Right lobe of liver (tissue), 6 donors: ENCODE measurements around the gene ATP11C. TPM values are rescaled to one million over a fixed set of nuclear protein-coding genes. Genes with fewer than 3 reads are reported as not detected.

Experiments
- ATAC-seq, 4 donors: fragments of 200-7000 bp; cut with Tn5 transposase; one replicate each; pipeline ENCODE4 v1.9.1; 2020; ENCODE audit warnings: mild to moderate bottlenecking in 4 of 4, moderate library complexity in 4 of 4
- DNase-seq, 3 donors: peaks; one replicate each; pipeline ENCODE4 v3.0.0-alpha.2; 2020
- H3K27ac ChIP-seq, 3 donors: fragments of 200-600 bp; one replicate each; pipeline ENCODE4 v1.8.0; 2022
- H3K27me3 ChIP-seq, 2 donors: fragments of 200-600 bp; one replicate each; pipeline ENCODE4 v1.8.0; 2022
- H3K36me3 ChIP-seq, 4 donors: fragments of 200-600 bp; sonication (generic) in 1 of 4; one replicate each; pipeline versions ENCODE4 v1.5.1 to v1.8.0; 2017 to 2022; ENCODE audit warnings: control low read depth in 1 of 4
- H3K4me1 ChIP-seq, 4 donors: fragments of 200-600 bp; sonication (generic) in 1 of 4; one replicate each; pipeline versions ENCODE4 v1.5.1 to v1.8.0; 2017 to 2022; ENCODE audit warnings: control low read depth in 1 of 4
- H3K4me3 ChIP-seq, 3 donors: fragments of 200-600 bp; one replicate each; pipeline ENCODE4 v1.8.0; 2022
- H3K9me3 ChIP-seq, 4 donors: fragments of 200-600 bp; sonication (generic) in 1 of 4; one replicate each; pipeline versions ENCODE4 v1.5.1 to v1.8.0; 2017 to 2022; ENCODE audit warnings: control low read depth in 1 of 4
- CTCF ChIP-seq, 4 donors: fragments of 200-600 bp in 3 of 4; fragments of 450-650 bp in 1 of 4; IDR thresholded peaks; one replicate each; pipeline versions ENCODE4 v1.5.1 to v1.8.0; 2016 to 2022; ENCODE audit warnings: antibody characterized with exemption in 4 of 4, mild to moderate bottlenecking in 2 of 4
- POLR2A ChIP-seq: fragments of 450-650 bp; IDR thresholded peaks from one replicate; pipeline ENCODE4 v1.6.1; 2017; ENCODE audit warnings: antibody characterized with exemption, mild to moderate bottlenecking
- WGBS: methylation state at CpG from one replicate; pipeline ENCODE4 v1.1.6; 2018; ENCODE audit warnings: low coverage, low lambda C conversion rate; ENCODE audit not compliant: insufficient coverage; ENCODE audit errors: missing lambda C conversion rate; 5-methylcytosine and 5-hydroxymethylcytosine counted together
- intact Hi-C, 2 donors: fragments of 100-400 bp; cut with DNase I; formaldehyde crosslinking; loops; one replicate each; pipeline versions ENCODE4 v1.11.2 to v1.14.1; 2022
- total RNA-seq, 6 experiments: library from RNA; depleted of rRNA in 2 of 6; stranded (reverse); fragments of >200 nt in 2 of 6; fragmentation: NEBNext Ultra II Directional in 3 of 6; extraction: Animal tissue kit (Norgen Biotek cat#: 25700) in 3 of 6; gene quantifications; one replicate each; pipeline versions ENCODE4 v1.1.0 to v1.2.4, GENCODE V29; 2016 to 2023
- donor health status: DM: no; HTN: yes; CAD: no.
- donor health status: DM: no; HTN: no; CAD: no.
- donor health status: DM: no; HTN: no; CAD: no.
- donor health status: DM: no; HTN: yes; CAD: no.
- donor health status: DM: no; HTN: yes; CAD: no.

ATP11C gene
- total RNA-seq, 6 experiments from 2014 or later: 21.4 to 34.0 (median 29.1) TPM

- H3K36me3 ChIP-seq: no peaks in the 10 kb centered on the region
- H3K9me3 ChIP-seq: no peaks in the 10 kb centered on the region
- 58% methylated on average over 1 of the region's 1 CpG for WGBS
- peaks cover 0 to 11% (median 2%) of the 10 kb centered on the region in 4 donors for H3K4me1 ChIP-seq
- intact Hi-C loops: no loop called here
- H3K27me3 ChIP-seq: no peaks in the 10 kb centered on the region
- no peak for DNase-seq
- peak in 1 of 4 donors; percentile 28 for ATAC-seq
- no peak overlapping the region for H3K27ac ChIP-seq
- H3K4me3 ChIP-seq: no peak overlapping the region
- TF ChIP-seq CTCF (IDR thresholded peaks at IDR 0.05) (no peak), POLR2A (no peak)
These were observed 51.3 kb downstream of the ATP11C start for GRCh38 chrX:139881572-139881971.

DNA sequence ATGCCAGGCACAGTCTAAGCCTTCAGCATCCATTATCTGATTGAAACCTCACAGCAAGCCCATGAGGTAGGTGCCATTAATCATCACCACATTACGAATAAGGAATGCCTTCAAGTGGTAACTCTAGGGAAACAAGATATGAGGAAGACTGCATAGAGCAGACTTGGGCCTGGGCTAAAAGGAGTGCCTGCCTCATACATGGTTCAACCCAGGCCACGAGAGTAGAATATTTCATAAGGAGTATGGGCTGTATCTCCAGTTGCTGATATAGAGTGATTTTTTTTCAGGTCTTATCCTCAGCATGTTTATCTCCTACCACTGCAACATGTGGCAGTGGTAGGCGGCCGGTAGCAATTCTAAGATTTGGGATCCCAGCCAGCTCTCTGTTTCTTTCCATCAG is 51.7 kb downstream of the ATP11C start:
- H3K27me3 ChIP-seq: no peaks in the 10 kb centered on the region
- no peak overlapping the region for H3K4me3 ChIP-seq
- ATAC-seq: peak in 1 of 4 donors; percentile 13
- DNase-seq: no peak
- H3K36me3 ChIP-seq: no peaks in the 10 kb centered on the region
- H3K4me1 ChIP-seq: peaks cover 0 to 11% (median 2%) of the 10 kb centered on the region in 4 donors
- no peak for TF ChIP-seq CTCF (IDR thresholded peaks at IDR 0.05)
- TF ChIP-seq POLR2A: no peak
- H3K9me3 ChIP-seq: no peaks in the 10 kb centered on the region
- 49% methylated on average over 4 of the region's 4 CpGs for WGBS
- no peak overlapping the region for H3K27ac ChIP-seq
- intact Hi-C loops: no loop called here

DNA sequence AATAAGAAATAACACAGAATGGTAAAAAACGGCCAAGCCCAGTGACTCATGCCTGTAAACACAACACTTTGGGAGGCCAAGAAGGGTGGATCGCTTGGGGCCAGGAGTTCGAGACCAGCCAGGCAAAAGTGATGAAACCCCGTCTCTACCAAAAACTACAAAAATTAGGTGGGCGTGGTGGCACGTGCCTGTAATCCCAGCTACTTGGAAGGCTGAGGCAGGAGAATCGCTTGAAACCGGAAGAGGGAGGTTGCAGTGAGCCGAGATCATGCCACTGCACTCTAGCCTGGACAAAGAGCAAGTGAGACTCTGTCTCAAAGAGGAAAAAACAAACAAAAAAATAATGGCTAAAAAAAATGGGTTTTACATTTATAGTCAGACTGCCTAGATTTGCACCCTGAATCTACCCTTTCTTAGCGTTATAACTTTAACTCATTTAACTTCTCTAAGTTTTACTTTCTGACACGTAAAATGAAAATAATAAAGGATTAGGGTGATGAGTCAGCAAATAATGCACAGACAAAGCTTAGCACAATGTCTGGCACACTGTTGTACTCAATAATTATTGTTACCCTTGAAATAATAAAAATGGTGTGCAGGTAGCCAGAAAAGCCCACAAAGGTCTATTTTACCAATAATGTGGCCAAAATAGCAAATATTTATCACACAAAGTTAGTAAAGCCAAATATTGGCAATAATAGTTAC is 55.0 kb downstream of the ATP11C start:
- no peak for ATAC-seq
- Histone ChIP-seq H3K4me1 (peaks cover 0 to 4% (median 0%) of the 10 kb centered on the region in 4 donors), H3K4me3 (no peak overlapping the region), H3K27ac (no peak overlapping the region), H3K36me3 (no peaks in the 10 kb centered on the region), H3K27me3 (no peaks in the 10 kb centered on the region), H3K9me3 (no peaks in the 10 kb centered on the region)
- WGBS: 42% methylated on average over 11 of the region's 11 CpGs
- TF ChIP-seq CTCF (IDR thresholded peaks at IDR 0.05) (no peak), POLR2A (no peak)
- intact Hi-C loops: no loop called here
- DNase-seq: no peak

DNA sequence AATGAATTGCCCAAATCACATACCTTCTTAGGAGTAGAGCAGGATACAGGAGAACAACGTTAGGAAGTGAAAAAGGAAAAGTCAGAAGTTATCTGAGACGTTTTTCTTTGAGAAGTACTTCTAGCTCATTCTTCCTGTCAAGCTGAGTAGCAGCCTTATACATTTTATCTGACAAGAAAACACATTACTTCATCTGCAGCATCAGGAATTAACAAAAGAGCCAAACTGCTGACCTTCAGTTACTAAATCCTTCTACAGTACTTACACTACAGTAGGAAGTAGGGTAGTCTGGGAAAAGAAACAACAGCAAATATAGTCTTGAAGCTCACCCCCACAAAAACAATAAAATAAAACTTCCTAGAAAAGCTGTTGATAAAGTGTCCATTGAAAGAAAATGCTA is 57.0 kb downstream of the ATP11C start:
- H3K4me3 ChIP-seq: no peak overlapping the region
- peaks cover 0 to 2% (median 0%) of the 10 kb centered on the region in 4 donors for H3K4me1 ChIP-seq
- H3K27me3 ChIP-seq: no peaks in the 10 kb centered on the region
- TF ChIP-seq CTCF (IDR thresholded peaks at IDR 0.05) (no peak), POLR2A (no peak)
- no peaks in the 10 kb centered on the region for H3K9me3 ChIP-seq
- H3K36me3 ChIP-seq: no peaks in the 10 kb centered on the region
- no peak overlapping the region for H3K27ac ChIP-seq
- ATAC-seq: peak in 3 of 4 donors; percentile 39 to 50 (median 43)
- 10% methylated on average over 2 of the region's 2 CpGs for WGBS
- DNase-seq: no peak
- intact Hi-C loops: no loop called here
